Astrocyte of the spinal cord (primary cell): ENCODE results near the gene JPH2.
"Not testable (repeated sequence)": the region's sequence is repeated elsewhere in the genome, so short reads cannot be mapped to it uniquely, and the experiment has no call there.

Source experiments
- DNase-seq: peaks from one replicate; pipeline ENCODE4 v3.0.0; 2011; ENCODE audit warnings: low read depth, low spot score
- H3K4me3 ChIP-seq: 2 replicates; pipeline ENCODE4 v1.5.1; 2011; ENCODE audit warnings: low read depth, mild to moderate bottlenecking, low read length, moderate library complexity
- CTCF ChIP-seq: IDR thresholded peaks from 2 replicates; pipeline ENCODE4 v1.5.1; 2012; ENCODE audit warnings: low read depth, mild to moderate bottlenecking, low read length, inconsistent platforms
- in situ Hi-C: cut with HindIII; loops from 2 replicates; pipeline ENCODE4 v1.10.0; 2017; ENCODE audit warnings: low sequenced_read_pairs

The JPH2 gene

GRCh38 chr20:44187054-44187771 is at the start of gene JPH2:
TSS of gene JPH2 (minus strand) at chr20:44187188. CDS start at chr20:44186705, 483 bp downstream.
- peak; percentile 54 for DNase-seq
- in situ Hi-C loops = no loop called here
- peak within 1 kb of the TSS; percentile 42 for H3K4me3 ChIP-seq
- no peak for TF ChIP-seq CTCF

GRCh38 chr20:44235702-44236101 is 48.7 kb upstream of the JPH2 start:
- in situ Hi-C loops = no loop called here
- no peak for TF ChIP-seq CTCF
- DNase-seq = no peak
- H3K4me3 ChIP-seq = no peak overlapping the region

DNA sequence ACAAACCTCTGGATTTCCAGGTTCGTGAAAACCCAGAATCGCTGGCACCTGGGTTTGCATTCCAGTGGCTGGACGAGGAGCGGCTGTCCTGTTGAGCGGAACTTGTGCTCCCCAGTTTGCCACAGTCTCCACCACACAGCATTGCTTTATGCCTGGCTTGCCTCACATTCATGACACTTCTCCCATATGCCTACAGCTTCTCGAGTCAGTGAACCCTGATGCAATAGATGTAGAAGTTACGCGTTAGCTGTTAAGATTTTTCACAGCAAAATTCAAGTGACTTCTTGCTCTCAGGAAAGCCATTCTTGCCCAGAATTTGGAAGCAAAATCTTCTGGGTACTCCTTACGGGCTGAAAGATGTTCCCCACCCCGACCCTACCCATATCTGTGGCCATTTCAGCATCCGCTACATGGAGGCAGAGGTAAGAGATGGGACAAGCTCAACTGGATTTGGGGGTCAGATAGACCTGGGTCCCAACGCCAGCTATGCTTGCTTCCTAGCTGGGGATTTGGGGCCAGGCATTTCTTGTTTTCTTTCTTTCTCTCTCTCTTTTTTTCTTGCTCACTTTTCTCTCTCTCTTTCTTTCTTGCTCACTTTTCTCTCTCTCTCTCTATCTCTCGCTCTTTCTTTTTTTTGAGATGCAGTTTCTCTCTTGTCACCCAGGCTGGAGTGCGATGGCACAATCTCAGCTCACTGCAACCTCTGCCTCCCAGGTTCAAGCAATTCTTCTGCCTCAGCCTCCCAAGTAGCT is 47.8 kb upstream of the JPH2 start:
- H3K4me3 ChIP-seq = no peak overlapping the region
- no peak for DNase-seq
- TF ChIP-seq CTCF = no peak
- in situ Hi-C loops = no loop called here

- in situ Hi-C loops = no loop called here
Observed at GRCh38 chr20:44233436-44234016, 46.5 kb upstream of the JPH2 start.

DNA sequence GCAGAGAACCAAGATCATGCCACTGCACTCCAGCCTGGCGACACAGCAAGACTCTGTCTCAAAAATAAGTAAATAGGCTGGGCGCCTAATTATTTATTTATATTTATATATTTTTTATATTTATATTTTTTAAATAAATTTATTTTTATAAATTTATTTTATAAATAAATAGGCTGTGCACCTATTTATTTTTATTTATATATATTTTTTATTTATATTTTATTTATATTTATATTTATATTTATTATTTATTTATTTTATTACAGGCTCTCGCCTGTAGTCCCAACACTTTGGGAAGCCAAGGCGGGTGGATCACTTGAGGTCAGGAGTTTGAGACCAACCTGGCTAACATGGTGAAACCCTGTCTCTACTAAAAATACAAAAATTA is 45.5 kb upstream of the JPH2 start:
- H3K4me3 ChIP-seq, DNase-seq, in situ Hi-C loops: not testable (repeated sequence)

More at GRCh38 chr20:44233436-44234016, 46.5 kb upstream of the JPH2 start:
- no peak for DNase-seq
- no peak for TF ChIP-seq CTCF
- H3K4me3 ChIP-seq = no peak overlapping the region

- TF ChIP-seq CTCF = no peak
- no peak overlapping the region for H3K4me3 ChIP-seq
- in situ Hi-C loops = no loop called here
- DNase-seq = no peak
Observed at GRCh38 chr20:44231713-44232468, 44.9 kb upstream of the JPH2 start.
